NCI-H748 treated with DMSO at 0.1 percent for 48 hours (cell line): ENCODE measurements around the gene TTLL10.

Source experiments
- DNase-seq: peaks from one replicate; lab custom pipeline; 2025; lab: John Stamatoyannopoulos, UW

The TTLL10 gene

GRCh38 chr1:1222575-1223225, 49.0 kb downstream of the TTLL10 start:
- no peak for DNase-seq

GRCh38 chr1:1223321-1223720, 49.6 kb downstream of the TTLL10 start:
- DNase-seq, result no peak

GRCh38 chr1:1223891-1224290, 50.2 kb downstream of the TTLL10 start:
- DNase-seq, result no peak

- no peak for DNase-seq
Observed at GRCh38 chr1:1225238-1225845, 51.7 kb downstream of the TTLL10 start.

- DNase-seq, result no peak
Observed at GRCh38 chr1:1225913-1226312, 52.2 kb downstream of the TTLL10 start.

- no peak for DNase-seq
Observed at GRCh38 chr1:1226566-1227362, 53.1 kb downstream of the TTLL10 start.

- no peak for DNase-seq
Observed at GRCh38 chr1:1227386-1227785, 53.7 kb downstream of the TTLL10 start.

- no peak for DNase-seq
Observed at GRCh38 chr1:1228187-1228586, 54.5 kb downstream of the TTLL10 start.

- no peak for DNase-seq
Observed at GRCh38 chr1:1228596-1229321, 55.1 kb downstream of the TTLL10 start.

- DNase-seq, result no peak
Observed at GRCh38 chr1:1229770-1230169, 56.1 kb downstream of the TTLL10 start.

GRCh38 chr1:1230656-1231399, 57.1 kb downstream of the TTLL10 start:
- DNase-seq, result no peak

- DNase-seq, result peak; percentile 79
Observed at GRCh38 chr1:1231400-1232207, 57.9 kb downstream of the TTLL10 start, which contains the start of gene SDF4. Gene SDF4, minus strand, starts transcription at chr1:1232001. Its CDS starts 3,229 bp downstream, at chr1:1228772.

- DNase-seq, result no peak
Observed at GRCh38 chr1:1232208-1232795, 58.6 kb downstream of the TTLL10 start, which contains the start of gene B3GALT6. Gene B3GALT6, plus strand, starts transcription at chr1:1232237. Its CDS starts 42 bp downstream, at chr1:1232279.

GRCh38 chr1:1232796-1233566, 59.3 kb downstream of the TTLL10 start:
- no peak for DNase-seq

GRCh38 chr1:1233567-1233892, 59.9 kb downstream of the TTLL10 start:
- no peak for DNase-seq

- no peak for DNase-seq
Observed at GRCh38 chr1:1234180-1234808, 60.6 kb downstream of the TTLL10 start.

- DNase-seq, result no peak
Observed at GRCh38 chr1:1235016-1235744, 61.5 kb downstream of the TTLL10 start.

GRCh38 chr1:1236176-1236763, 62.6 kb downstream of the TTLL10 start:
- no peak for DNase-seq
